ENCODE data around the gene SDHAF3. TPM values are rescaled to one million over a fixed set of nuclear protein-coding genes. Genes with fewer than 3 reads are reported as not detected.

The SDHAF3 gene
- total and polyA plus RNA-seq, 2 of the 8 experiments (the other 6 are each of a cell fraction or from before 2014, with no cell fraction given) = 12.0 to 31.3 TPM

DNA sequence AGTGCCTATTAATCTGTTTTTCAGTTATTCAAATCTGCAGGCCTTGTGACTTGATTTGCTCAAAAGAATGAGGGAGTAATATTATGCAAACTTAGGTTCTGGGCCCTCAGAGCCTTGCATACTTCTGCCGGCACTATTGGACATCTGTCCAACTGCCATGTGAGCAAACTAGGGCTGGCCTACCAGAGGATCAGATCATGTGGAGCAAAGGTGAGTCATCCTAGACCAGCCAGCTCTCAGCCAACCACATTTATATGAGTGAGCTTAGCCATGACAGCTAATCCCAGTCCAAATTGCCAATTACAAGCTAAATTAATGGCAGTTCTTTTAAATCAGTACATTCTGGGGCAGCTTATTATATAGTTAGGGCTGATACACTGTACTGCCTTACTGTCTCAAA, 69.6 kb downstream of the SDHAF3 start:
- Histone ChIP-seq H3K36me3 (ENCODE audit: control insufficient read depth in 2 of 4, insufficient read depth in 4 of 4, low read length in 3 of 4) (peaks cover 0 to 2% (median 0%) of the 10 kb centered on the region in 4 experiments; a peak in 3 of 8 replicates), H3K9me3 (ENCODE audit: insufficient read depth in 2 of 2, low read depth in 1 of 2, low read length in 1 of 2) (no peaks in the 10 kb centered on the region), H2BK15ac (ENCODE audit: low read length) (no peak overlapping the region), H3K4me1 (replicated peaks in 1 of 4; ENCODE audit: control insufficient read depth in 3 of 4, insufficient read depth in 4 of 4, low read length in 3 of 4) (no peaks in the 10 kb centered on the region), H2AK5ac (ENCODE audit: low read depth, low read length) (no peak overlapping the region), H3K79me2 (ENCODE audit: control insufficient read depth in 1 of 2, insufficient read depth in 2 of 2, low read length in 2 of 2) (no peaks in the 10 kb centered on the region), H3K14ac (ENCODE audit: insufficient read length) (no peak overlapping the region), H3K56ac (replicated peaks; ENCODE audit: insufficient read length, low read depth, low read length) (no peak overlapping the region), H3K27me3 (replicated peaks in 1 of 4; ENCODE audit: control insufficient read depth in 3 of 4, extremely low read depth in 1 of 4, insufficient read depth in 3 of 4, low read length in 3 of 4) (no peaks in the 10 kb centered on the region), H3K23ac (ENCODE audit: insufficient read length) (no peak overlapping the region), H3K4me2 (ENCODE audit: insufficient read depth in 1 of 2, low read depth in 2 of 2, low read length in 2 of 2) (no peak overlapping the region), H4K20me1 (replicated peaks in 1 of 2; ENCODE audit: control insufficient read depth in 1 of 2, insufficient read depth in 2 of 2, low read length in 2 of 2) (no peaks in the 10 kb centered on the region), H2BK12ac (ENCODE audit: low read depth, low read length) (no peak overlapping the region), H2BK120ac (replicated peaks; ENCODE audit: low read depth, low read length) (no peak overlapping the region), H2BK5ac (ENCODE audit: low read depth, low read length) (no peak overlapping the region), H2AFZ (ENCODE audit: low read length) (no peak overlapping the region), H3K79me1 (ENCODE audit: low read depth, low read length) (no peaks in the 10 kb centered on the region), H4K8ac (ENCODE audit: extremely low read depth, insufficient read depth, low read length) (no peak overlapping the region), H3K4ac (replicated peaks; ENCODE audit: insufficient read length, low read depth, low read length) (no peak overlapping the region), H3K4me3 (ENCODE audit: extremely low read depth in 1 of 4, insufficient read depth in 2 of 4, low read depth in 3 of 4, low read length in 4 of 4) (no peak overlapping the region), H4K91ac (replicated peaks; ENCODE audit: insufficient read length, low read length) (no peak overlapping the region), H3K23me2 (ENCODE audit: low read depth, low read length) (no peaks in the 10 kb centered on the region), H3K18ac (ENCODE audit: extremely low read depth, low read length) (no peak overlapping the region), H2BK20ac (ENCODE audit: low read length) (no peak overlapping the region), H3K9ac (replicated peaks in 1 of 4; ENCODE audit: extremely low read depth in 1 of 4, low read depth in 3 of 4, low read length in 3 of 4) (no peak overlapping the region), H3K27ac (ENCODE audit: low read depth, low read length) (no peak overlapping the region), H4K5ac (ENCODE audit: insufficient read length, low read depth, low read length) (no peak overlapping the region)
- 100% methylated on average over 1 of the region's 1 CpG; no CpG with 5 or more reads in 1 of the 2 experiments for WGBS, 2 experiments (ENCODE audit: extremely low coverage in 1 of 2, insufficient coverage in 1 of 2, insufficient read length in 1 of 2, insufficient replicate concordance in 2 of 2, low coverage in 1 of 2, low lambda C conversion rate in 2 of 2, missing lambda C conversion rate in 1 of 2)
- no peak for FAIRE-seq
- TF ChIP-seq, protein P1, sequence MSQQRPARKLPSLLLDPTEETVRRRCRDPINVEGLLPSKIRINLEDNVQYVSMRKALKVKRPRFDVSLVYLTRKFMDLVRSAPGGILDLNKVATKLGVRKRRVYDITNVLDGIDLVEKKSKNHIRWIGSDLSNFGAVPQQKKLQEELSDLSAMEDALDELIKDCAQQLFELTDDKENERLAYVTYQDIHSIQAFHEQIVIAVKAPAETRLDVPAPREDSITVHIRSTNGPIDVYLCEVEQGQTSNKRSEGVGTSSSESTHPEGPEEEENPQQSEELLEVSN (IDR thresholded peaks at IDR 0.05) = no peak
- TF ChIP-seq CHD1 (IDR thresholded peaks at IDR 0.05; ENCODE audit: low read depth, low read length) = no peak
- no peak for TF ChIP-seq POLR2AphosphoS5 (IDR thresholded peaks at IDR 0.05; ENCODE audit: low read depth, low read length)
- TF ChIP-seq SP4 (IDR thresholded peaks at IDR 0.05; ENCODE audit: low read length) = no peak
- TF ChIP-seq NANOG (IDR thresholded peaks at IDR 0.05; ENCODE audit: insufficient read depth, low read depth, low read length, poor library complexity, severe bottlenecking) = no peak
- TF ChIP-seq MAFK (IDR thresholded peaks at IDR 0.05; ENCODE audit: low read depth, low read length) = no peak
- TF ChIP-seq CTBP2 (IDR thresholded peaks at IDR 0.05; ENCODE audit: borderline replicate concordance, insufficient read depth, insufficient read length, low read length) = no peak
- TF ChIP-seq PHF8 (conservative IDR thresholded peaks at IDR 0.05; ENCODE audit: low read depth, low read length) = no peak
- TF ChIP-seq SIN3A (conservative IDR thresholded peaks at IDR 0.05 in 1 of 2, IDR thresholded peaks at IDR 0.05 in 1 of 2; ENCODE audit: low read depth in 1 of 2, low read length in 2 of 2) = no peak
- no peak for TF ChIP-seq CEBPB (IDR thresholded peaks at IDR 0.05; ENCODE audit: low read depth, low read length)
- TF ChIP-seq EP300 (IDR thresholded peaks at IDR 0.05; ENCODE audit: borderline replicate concordance in 1 of 2, low read depth in 2 of 2, low read length in 2 of 2) = no peak
- DNase-seq (ENCODE audit: low read depth in 1 of 2, low spot score in 2 of 2) = no peak
- POLR2A ChIA-PET (ENCODE audit: partially characterized antibody) = interaction anchor here (0.6 to 1.4 kb wide), 2 partner anchors 70 to 83 kb away, joined by 3 read pairs; partner anchors contain the start of gene SDHAF3
- CTCF ChIA-PET (ENCODE audit: partially characterized antibody) = no interaction called here

Data from H1 (cell line).